ENCODE results near the gene C9orf72. TPM values are rescaled to one million over a fixed set of nuclear protein-coding genes. Genes with fewer than 3 reads are reported as not detected.

C9orf72 gene
- polyA plus RNA-seq, 2 of the 4 experiments (the other 2 are of a cell fraction): 4.0 to 16.4 TPM

DNA sequence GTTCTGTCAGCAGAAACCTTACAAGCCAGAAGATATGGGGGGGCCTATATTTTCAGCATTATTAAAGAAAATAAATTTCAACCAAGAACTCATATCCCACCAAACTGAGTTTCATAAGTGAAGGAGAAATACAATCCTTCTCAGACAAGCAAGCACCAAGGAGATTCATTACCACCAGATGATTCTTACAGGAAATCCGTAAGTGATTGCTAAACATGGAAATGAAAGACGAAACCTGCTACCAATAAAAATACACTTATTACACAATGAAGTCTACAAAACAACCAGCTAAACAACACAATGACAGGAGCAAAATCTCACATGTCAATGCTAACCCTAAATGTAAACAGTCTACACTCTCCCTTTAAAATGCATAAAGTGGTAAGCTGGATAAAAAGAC lies 17.8 kb upstream of the C9orf72 start:
- ATAC-seq (no peak), DNase-seq (ENCODE audit: low read depth in 1 of 2, low spot score in 1 of 2) (no peak), FAIRE-seq (no peak)
- ChIA-PET CTCF (no interaction called here), POLR2A (no interaction called here)
- H3K4me1 ChIP-seq: no peaks in the 10 kb centered on the region
- no peak overlapping the region for H3K4me2 ChIP-seq
- H3K27ac ChIP-seq: no peak overlapping the region
- WGBS (ENCODE audit: missing lambda C conversion rate): 30% methylated on average over 2 of the region's 2 CpGs
- peaks cover 2% of the 10 kb centered on the region; the same call in 1 of the 3 replicates for H3K9me3 ChIP-seq
- H3K4me3 ChIP-seq: no peak overlapping the region
- TF ChIP-seq RAD21 (conservative IDR thresholded peaks at IDR 0.05 in 1 of 2, IDR thresholded peaks at IDR 0.05 in 1 of 2) (no peak), HOXB5 (CRISPR knock-in tag; IDR thresholded peaks at IDR 0.05) (no peak), RARB (CRISPR knock-in tag; IDR thresholded peaks at IDR 0.05) (no peak), CHD4 (IDR thresholded peaks at IDR 0.05; ENCODE audit: borderline replicate concordance) (no peak), MAZ (IDR thresholded peaks at IDR 0.05; ENCODE audit: borderline replicate concordance, low read depth, low read length) (no peak), CEBPB (IDR thresholded peaks at IDR 0.05) (no peak), MYC (IDR thresholded peaks at IDR 0.05; ENCODE audit: borderline replicate concordance, low read length) (no peak), RNF2 (IDR thresholded peaks at IDR 0.05; ENCODE audit: borderline replicate concordance, low read depth) (no peak), ESRRA (IDR thresholded peaks at IDR 0.05; ENCODE audit: borderline replicate concordance, low read length) (no peak)
- TF ChIP-seq, protein P1, sequence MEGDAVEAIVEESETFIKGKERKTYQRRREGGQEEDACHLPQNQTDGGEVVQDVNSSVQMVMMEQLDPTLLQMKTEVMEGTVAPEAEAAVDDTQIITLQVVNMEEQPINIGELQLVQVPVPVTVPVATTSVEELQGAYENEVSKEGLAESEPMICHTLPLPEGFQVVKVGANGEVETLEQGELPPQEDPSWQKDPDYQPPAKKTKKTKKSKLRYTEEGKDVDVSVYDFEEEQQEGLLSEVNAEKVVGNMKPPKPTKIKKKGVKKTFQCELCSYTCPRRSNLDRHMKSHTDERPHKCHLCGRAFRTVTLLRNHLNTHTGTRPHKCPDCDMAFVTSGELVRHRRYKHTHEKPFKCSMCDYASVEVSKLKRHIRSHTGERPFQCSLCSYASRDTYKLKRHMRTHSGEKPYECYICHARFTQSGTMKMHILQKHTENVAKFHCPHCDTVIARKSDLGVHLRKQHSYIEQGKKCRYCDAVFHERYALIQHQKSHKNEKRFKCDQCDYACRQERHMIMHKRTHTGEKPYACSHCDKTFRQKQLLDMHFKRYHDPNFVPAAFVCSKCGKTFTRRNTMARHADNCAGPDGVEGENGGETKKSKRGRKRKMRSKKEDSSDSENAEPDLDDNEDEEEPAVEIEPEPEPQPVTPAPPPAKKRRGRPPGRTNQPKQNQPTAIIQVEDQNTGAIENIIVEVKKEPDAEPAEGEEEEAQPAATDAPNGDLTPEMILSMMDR (IDR thresholded peaks at IDR 0.05): no peak
- TF ChIP-seq, protein P2, sequence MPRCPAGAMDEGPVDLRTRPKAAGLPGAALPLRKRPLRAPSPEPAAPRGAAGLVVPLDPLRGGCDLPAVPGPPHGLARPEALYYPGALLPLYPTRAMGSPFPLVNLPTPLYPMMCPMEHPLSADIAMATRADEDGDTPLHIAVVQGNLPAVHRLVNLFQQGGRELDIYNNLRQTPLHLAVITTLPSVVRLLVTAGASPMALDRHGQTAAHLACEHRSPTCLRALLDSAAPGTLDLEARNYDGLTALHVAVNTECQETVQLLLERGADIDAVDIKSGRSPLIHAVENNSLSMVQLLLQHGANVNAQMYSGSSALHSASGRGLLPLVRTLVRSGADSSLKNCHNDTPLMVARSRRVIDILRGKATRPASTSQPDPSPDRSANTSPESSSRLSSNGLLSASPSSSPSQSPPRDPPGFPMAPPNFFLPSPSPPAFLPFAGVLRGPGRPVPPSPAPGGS (IDR thresholded peaks at IDR 0.05): no peak
- TF ChIP-seq, protein P3, sequence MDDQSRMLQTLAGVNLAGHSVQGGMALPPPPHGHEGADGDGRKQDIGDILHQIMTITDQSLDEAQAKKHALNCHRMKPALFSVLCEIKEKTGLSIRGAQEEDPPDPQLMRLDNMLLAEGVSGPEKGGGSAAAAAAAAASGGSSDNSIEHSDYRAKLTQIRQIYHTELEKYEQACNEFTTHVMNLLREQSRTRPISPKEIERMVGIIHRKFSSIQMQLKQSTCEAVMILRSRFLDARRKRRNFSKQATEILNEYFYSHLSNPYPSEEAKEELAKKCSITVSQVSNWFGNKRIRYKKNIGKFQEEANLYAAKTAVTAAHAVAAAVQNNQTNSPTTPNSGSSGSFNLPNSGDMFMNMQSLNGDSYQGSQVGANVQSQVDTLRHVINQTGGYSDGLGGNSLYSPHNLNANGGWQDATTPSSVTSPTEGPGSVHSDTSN (IDR thresholded peaks at IDR 0.05): no peak

DNA sequence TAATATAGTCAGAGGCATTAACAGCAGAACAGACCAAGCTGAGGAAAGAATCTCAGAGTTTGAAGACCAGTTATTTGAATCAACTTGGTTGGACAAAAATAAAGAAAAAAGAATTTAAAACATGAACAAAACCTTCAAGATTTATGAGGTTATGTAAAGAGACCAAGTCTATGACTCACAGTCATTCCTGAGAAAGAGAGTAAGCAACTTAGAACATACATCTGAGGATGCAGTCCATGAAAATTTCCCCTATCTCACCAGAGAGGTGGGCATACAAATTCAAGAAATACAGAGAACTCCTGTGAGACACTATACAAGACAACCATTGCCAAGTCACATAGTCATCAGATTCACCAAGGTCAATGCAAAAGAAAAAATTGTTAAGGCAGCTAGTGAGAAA lies 17.4 kb upstream of the C9orf72 start:
- Histone ChIP-seq H3K27ac (no peak overlapping the region), H3K9me3 (peaks cover 2% of the 10 kb centered on the region; the same call in 1 of the 3 replicates), H3K4me2 (no peak overlapping the region), H3K4me1 (no peaks in the 10 kb centered on the region), H3K4me3 (no peak overlapping the region)
- ChIA-PET CTCF (no interaction called here), POLR2A (no interaction called here)
- FAIRE-seq: no peak
- TF ChIP-seq, protein P4, sequence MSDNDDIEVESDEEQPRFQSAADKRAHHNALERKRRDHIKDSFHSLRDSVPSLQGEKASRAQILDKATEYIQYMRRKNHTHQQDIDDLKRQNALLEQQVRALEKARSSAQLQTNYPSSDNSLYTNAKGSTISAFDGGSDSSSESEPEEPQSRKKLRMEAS (IDR thresholded peaks at IDR 0.05): no peak
- TF ChIP-seq ZNF302 (CRISPR knock-in tag; IDR thresholded peaks at IDR 0.05) (no peak), FOXS1 (CRISPR knock-in tag; IDR thresholded peaks at IDR 0.05) (no peak), POLR2AphosphoS2 (conservative IDR thresholded peaks at IDR 0.05; ENCODE audit: low read length) (no peak), EHMT2 (IDR thresholded peaks at IDR 0.05; ENCODE audit: low read depth) (no peak), HEYL (CRISPR knock-in tag; IDR thresholded peaks at IDR 0.05) (no peak), SREBF2 (IDR thresholded peaks at IDR 0.05) (no peak), MYC (IDR thresholded peaks at IDR 0.05; ENCODE audit: borderline replicate concordance, low read length) (no peak)
- TF ChIP-seq, protein P5, sequence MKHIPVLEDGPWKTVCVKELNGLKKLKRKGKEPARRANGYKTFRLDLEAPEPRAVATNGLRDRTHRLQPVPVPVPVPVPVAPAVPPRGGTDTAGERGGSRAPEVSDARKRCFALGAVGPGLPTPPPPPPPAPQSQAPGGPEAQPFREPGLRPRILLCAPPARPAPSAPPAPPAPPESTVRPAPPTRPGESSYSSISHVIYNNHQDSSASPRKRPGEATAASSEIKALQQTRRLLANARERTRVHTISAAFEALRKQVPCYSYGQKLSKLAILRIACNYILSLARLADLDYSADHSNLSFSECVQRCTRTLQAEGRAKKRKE (CRISPR knock-in tag; IDR thresholded peaks at IDR 0.05; ENCODE audit: low read depth): no peak
- TF ChIP-seq, protein P6, sequence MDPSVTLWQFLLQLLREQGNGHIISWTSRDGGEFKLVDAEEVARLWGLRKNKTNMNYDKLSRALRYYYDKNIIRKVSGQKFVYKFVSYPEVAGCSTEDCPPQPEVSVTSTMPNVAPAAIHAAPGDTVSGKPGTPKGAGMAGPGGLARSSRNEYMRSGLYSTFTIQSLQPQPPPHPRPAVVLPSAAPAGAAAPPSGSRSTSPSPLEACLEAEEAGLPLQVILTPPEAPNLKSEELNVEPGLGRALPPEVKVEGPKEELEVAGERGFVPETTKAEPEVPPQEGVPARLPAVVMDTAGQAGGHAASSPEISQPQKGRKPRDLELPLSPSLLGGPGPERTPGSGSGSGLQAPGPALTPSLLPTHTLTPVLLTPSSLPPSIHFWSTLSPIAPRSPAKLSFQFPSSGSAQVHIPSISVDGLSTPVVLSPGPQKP (IDR thresholded peaks at IDR 0.05; ENCODE audit: low read depth, low read length): no peak
- TF ChIP-seq, protein P7, sequence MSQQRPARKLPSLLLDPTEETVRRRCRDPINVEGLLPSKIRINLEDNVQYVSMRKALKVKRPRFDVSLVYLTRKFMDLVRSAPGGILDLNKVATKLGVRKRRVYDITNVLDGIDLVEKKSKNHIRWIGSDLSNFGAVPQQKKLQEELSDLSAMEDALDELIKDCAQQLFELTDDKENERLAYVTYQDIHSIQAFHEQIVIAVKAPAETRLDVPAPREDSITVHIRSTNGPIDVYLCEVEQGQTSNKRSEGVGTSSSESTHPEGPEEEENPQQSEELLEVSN (IDR thresholded peaks at IDR 0.05; ENCODE audit: borderline replicate concordance, low read depth): no peak
- TF ChIP-seq, protein P8, sequence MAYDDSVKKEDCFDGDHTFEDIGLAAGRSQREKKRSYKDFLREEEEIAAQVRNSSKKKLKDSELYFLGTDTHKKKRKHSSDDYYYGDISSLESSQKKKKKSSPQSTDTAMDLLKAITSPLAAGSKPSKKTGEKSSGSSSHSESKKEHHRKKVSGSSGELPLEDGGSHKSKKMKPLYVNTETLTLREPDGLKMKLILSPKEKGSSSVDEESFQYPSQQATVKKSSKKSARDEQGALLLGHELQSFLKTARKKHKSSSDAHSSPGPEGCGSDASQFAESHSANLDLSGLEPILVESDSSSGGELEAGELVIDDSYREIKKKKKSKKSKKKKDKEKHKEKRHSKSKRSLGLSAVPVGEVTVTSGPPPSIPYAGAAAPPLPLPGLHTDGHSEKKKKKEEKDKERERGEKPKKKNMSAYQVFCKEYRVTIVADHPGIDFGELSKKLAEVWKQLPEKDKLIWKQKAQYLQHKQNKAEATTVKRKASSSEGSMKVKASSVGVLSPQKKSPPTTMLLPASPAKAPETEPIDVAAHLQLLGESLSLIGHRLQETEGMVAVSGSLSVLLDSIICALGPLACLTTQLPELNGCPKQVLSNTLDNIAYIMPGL (CRISPR knock-in tag; IDR thresholded peaks at IDR 0.05; ENCODE audit: borderline replicate concordance): no peak
- ATAC-seq: no peak
- DNase-seq (ENCODE audit: low read depth in 1 of 2, low spot score in 1 of 2): no peak

Measured in A549 (cell line).